HG02885 (cell line): Measurements from ENCODE around the gene TEAD4.

Source experiments
- ATAC-seq: cut with Tn5 transposase; IDR thresholded peaks from one replicate; pipeline ENCODE4 v1.9.1; 2021; ENCODE audit warnings: mild to moderate bottlenecking; ENCODE audit not compliant: unreplicated experiment, poor library complexity

TEAD4 gene

DNA sequence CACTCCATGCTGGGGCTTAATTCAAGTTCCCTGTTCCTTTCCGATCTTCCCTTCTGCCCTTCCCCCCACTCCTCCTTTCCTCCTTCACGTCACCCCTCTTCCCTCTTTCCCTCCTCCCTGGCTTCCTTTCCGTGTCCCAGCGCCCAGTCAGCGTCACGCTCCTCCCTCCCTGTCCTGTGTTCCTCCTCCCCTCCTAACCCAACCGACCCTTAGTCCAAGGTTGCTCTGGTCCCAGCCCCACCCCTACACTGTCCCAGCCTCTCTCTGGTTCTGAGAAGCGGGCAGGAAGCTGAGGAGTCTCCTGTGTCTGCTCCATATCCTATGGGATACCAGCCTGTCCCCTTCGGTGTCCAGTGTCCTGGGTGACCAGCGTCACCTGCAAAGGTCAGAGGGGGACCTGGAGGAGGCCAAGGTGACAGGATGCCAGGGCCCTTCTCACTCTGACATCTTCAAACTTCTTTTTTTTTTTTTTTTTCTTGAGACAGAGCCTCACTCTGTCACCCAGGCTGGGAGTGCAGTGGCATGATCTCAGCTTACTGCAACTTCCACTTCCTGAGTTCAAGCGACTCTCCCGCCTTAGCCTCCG lies 61.7 kb downstream of the TEAD4 start:
- no peak for ATAC-seq

DNA sequence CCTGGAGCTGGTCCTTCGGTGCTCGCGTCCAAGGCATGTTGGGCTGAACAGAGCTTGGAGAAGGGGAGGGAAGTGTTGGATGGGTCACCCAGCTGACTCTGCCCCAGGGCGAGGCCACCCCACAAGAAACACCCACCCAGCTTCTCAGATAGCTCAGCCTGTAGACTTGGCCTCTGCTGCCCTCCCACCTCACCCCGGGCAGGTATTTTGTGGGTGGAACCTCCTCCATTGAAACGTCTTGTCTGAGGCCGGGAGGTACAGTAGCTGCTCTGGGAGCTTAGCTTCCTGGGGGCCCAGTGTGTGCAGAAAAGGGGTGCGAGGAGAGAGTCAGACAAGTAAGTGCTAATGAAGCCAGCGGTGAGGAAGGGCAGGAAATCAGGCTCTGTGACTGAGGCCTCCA lies 63.2 kb downstream of the TEAD4 start:
- ATAC-seq = no peak

DNA sequence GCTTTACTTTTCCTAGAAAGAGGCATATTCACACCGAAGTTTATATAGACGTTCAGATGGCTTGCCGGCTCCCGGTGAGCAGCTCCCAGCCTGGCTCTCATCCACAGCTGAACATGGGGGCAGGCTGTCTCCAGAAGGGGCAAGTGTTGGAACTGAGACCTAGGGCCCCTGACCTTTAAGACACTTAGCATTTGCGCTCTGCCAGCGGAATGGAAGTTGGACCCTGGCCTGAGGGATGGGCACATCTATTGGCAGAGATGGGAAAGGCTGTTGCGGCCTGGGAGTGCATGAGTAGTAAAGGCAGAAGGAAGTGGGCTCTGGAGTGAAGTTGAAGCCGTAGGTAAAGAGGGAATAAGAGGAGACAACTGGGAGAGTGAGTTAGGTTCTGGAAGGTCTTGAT lies 63.8 kb downstream of the TEAD4 start:
- ATAC-seq = no peak

DNA sequence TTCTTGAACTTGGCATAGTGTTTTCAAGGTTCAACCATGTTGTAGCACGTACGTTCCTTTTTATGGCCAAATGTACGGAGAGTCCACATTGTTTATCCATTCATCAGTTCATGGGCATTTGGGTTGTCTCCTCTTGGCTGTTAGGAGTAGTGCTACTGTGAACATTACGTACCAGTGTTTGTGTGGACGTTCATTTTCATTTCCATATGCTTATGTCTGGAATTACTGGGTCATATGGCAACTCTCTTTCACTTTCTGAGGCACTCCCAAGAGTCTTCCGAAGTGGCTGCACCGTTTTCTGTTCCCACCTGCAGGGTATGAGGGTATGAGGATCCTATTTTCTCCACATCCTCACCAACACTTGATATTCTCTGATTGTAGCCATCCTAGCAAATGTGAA lies 68.9 kb downstream of the TEAD4 start:
- no peak for ATAC-seq

DNA sequence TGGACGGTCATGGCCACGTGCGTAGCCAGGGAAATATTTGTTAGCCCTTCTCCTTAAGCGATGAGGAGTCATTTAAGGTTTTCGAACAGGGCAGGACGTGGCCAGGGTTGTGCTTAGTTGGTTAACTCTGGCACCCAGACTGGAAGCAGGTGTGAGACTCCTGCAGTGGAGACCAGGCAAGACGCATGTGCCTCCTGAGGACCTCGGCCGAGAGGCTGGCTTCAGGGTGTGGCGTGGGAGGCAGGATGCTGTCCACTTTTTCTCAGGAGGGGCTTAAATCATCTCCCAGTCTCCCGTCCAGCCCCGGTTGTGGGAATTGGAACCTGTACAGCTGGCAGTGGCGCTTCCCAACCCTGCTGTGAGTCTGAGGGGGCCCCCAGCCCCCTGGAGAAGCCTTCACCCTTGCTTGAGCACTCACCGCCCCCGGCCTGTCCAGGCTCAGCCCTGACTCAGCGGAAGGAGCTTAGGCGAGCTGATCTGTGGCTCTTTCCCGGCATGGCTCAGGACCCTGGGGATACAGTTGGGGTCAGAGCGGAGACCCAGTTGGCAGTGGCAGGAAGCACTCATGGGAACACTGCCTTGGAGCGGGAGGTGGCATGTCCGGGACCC lies 71.7 kb downstream of the TEAD4 start:
- no peak for ATAC-seq

DNA sequence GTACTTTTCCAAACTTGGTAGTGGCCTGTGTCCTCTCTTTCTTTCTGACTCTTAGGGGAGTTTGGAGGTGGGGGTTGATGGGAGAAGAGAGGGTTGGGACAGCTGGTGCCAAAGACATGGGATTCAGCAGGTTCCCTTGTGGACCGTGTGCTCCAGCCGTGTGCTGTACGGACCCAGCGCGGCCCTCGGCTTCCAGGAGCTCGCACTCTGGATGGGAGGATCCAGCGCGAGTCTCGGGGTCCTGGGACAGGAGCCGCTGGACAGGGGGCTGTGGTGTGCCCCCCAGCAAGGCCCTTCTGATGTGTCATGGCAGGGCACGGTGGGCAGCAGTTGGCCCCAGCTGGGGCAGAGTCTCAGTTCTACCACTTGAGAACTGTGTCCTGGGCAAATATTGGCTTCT lies 73.0 kb downstream of the TEAD4 start:
- no peak for ATAC-seq

DNA sequence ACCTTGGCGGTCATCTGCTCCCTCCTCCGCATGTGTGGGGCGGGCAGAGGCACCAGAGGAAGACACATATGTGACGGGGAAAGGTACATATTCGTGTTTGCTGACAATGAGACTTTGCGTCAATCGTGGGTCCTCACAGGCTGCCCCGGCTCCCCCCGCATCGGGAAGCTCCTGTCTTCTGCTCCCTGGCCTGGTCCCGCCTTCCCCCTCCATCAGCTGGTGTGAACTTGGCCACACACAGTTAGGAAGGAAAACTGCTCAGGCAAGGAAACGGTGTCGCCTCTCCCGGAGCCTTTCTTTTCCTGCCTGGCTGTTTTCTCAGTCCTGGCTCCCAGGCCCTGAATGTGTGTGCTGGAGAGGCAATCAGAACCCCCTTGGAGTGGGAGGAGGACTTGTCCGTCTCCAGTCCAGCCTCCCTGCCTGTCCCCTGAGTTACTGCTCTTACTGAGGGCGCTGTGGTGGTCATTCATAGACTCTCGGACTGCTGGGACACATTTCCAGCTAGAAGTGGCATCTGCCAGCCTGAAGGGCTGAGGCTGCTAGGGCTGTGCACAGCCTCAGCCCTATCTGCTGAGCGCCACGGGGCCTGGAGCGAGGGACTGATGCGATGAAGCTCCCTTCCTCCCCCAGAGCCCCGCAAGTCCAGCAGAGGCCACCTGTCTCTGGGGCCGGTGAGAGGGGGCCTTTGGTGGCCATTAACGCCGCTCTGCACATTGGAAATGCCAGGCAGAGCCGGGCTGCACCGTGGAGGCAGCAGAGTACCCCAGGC lies 73.8 kb downstream of the TEAD4 start:
- no peak for ATAC-seq

DNA sequence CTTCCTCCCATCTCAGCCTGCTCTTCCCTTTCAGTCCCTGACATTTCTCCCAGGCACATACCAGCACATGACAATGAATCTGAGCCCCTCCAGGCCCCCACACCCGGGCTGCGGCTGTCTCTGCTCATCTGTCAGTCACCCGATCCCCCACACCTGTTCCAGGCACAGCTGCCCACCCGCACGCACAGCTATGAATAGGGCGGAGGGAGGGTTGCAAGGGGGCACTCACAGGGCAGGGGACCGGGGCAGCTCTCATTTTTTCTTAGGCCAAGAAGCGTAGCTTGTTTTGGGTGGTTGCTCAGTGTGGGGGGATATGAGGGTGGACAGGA lies 74.3 kb downstream of the TEAD4 start:
- ATAC-seq = no peak

DNA sequence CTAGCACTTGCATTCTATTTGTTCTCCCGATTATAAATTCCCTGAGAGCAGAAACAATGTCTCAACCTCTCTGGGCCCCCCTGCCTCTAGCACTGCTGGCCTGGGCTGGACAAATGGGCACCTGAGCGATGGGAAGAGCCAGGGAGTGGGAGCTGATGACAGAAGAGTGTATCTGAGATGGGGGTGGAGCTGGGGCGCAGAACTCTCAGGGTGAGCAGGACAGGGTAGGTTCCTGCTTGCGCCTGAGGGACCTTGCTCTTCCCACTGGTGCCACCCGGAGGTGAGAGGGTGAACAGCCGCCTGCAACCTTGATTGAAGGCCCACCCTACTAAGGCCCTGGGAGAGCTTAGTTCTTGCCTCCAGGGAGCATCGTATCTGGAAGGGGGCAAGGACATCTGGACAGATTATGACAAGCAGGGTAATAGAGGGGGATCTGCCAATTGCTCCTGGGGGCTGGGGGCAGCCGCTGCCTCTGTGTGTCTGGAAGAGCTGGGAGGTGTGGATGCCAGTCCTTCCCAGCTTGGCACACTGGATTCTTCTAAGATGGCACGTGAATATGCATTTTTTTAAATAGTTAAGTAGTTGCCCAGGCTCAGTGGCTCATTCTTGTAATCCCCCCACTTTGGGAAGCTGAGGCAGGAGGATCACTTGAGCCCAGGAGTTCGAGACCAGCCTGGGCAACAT lies 75.0 kb downstream of the TEAD4 start:
- peak; percentile 63 for ATAC-seq

DNA sequence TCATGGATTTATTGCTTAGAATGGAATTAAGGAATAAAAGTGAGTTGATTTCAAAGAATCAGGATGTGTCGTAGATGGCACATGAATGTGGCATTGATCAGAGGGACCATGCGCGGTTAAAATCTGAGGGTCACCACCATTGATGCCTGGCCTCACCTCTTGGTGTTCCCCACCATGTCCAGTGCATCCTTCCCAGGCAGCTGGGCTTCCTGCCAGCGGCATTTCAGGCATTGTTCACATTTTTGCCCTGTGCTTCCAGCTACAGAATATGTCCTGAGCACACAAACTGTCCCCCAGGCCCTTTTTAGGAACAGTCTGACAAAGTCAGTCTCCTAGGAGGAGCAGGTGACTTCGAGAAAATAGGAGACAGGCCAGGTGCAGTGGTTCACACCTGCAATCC lies 76.0 kb downstream of the TEAD4 start:
- no peak for ATAC-seq

DNA sequence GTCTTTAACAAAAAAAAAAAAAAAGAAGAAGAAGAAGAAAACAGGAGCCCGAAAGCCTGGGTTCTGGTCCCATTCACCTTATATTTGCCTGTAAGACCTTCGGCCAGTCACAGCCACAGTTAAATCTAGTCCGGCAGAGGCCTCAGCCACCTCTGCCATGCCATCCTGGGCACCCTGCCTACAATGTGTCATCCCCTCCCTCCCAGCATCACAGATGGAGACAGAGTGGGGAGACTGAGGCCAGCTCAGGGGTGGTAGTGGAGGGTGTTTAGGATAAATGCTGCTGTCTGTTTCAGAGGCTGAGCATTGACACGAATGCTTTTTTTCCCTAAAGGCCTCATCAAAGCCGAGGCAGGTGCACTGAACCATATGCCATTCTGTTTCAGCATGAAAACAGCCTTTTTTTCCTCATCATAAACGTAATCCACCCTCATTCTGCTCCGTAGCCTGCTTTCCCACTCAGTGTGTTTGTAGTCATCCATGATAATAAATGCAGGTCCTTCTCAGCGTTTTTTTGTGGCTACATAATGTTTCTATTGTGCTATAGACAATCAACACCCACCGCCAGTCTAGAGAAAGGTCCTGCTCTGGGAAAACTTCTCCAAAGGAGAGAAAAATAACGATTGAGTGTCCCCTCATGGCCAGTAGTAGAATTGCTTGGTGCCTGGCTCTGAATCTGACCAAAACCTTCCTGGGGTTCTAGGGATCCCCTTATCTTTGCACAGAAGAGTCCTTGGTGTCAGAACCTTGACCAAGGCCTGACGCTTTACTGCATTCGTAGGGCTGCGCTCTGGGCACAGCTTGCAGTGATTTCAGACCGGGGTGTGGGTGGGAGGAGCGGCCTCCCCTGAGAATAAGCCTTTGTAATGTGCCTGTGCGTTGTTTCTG lies 76.9 kb downstream of the TEAD4 start:
- ATAC-seq = no peak

DNA sequence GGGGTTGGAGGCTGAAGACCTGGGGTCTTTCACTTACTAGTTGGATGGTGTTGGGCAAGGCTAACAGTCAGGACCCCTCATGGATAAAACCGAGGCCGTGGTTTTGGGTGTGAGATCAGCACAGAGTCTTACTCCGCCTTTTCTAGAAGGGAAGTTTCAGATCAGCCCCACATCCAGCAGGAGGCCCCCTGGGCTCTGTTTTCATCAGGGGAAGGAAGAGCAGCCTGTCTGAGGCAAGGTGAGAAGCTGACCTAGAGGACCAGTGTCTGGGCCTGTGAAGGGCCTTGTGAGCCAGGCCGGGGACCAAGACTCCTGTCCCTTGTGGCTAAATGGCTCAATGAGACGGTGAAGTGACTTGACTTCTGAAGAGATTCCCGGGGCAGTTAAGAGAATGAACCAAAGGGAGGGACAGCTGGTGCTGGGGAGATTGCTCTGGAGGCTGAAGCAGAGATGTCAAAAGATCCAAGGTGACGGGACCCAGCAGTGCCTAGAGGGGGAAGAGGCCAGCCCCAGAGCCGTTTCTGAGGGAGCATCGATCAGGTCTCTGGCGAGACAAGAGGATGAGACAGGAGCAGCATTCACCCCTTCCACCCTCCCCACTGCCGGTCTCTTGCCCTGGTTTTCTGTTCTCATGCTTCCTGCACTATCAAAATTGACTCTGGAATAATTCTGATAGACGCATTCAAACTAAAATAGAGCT lies 77.9 kb downstream of the TEAD4 start:
- ATAC-seq = no peak

DNA sequence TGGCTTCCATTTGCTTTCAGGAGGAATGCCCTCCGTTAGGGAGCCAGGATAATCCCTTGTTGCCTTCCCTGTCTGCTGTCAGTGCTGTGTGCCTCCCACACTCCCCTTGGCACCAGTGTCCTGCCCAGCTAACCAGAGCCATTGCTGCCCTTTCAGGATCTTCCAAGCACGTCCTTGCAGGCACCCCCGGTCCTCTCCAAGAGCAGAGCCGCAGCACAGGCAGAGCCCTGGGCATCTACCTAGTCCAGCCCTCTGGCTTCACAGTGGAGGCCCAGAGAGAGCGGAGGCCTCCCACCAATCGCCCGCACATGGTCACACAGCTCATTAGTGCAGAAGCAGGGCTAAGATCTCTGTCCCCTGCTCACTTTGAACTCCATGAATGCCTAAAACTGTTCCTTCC lies 79.0 kb downstream of the TEAD4 start:
- no peak for ATAC-seq

DNA sequence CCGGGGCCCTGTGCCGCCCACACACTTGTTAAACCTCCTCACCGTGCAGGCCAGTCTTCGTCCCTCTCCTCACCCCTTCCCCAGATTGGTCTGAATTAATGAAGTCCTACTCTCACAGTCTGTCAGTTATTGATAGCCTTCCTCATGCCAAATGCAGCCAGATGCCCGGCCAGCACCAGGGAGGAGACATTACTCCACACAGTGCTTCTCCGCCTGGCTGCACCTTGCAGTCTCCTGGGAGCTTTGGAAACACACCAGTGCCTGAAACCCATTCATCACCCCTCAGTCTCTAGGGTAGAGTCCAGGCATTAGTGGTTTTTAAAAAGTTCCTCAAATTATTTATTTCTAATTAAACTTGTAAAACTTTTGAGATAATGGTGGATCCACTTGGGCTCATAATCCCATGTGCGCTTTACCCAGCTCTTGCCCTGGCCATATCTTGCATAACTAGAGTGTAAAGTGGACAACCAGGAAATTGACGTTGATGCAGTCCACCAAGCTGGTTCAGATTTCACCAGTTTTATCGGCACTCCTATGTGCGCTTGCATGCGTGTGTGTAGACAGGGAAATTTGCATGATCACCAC lies 79.8 kb downstream of the TEAD4 start:
- ATAC-seq = no peak

DNA sequence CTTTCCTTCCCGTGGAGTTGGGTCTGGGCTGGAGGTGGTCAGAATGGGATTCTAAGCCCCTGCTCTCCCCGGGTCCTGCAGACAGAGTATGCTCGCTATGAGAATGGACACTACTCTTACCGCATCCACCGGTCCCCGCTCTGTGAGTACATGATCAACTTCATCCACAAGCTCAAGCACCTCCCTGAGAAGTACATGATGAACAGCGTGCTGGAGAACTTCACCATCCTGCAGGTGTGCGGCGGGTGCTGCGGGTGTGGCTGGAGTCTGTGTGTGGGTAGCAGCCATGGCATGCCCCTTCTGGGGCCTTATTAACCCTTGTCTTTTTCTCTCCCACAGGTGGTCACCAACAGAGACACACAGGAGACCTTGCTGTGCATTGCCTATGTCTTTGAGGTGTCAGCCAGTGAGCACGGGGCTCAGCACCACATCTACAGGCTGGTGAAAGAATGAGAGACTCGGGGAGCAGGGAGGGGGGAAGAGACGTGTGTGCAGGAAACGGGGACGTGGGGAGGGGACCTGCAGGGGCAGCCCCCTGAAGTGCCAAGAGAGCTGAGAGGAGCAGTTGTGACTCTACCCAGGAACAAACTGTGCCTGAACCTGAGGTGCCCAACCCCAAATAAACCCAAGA lies 80.9 kb downstream of the TEAD4 start:
- ATAC-seq = no peak

DNA sequence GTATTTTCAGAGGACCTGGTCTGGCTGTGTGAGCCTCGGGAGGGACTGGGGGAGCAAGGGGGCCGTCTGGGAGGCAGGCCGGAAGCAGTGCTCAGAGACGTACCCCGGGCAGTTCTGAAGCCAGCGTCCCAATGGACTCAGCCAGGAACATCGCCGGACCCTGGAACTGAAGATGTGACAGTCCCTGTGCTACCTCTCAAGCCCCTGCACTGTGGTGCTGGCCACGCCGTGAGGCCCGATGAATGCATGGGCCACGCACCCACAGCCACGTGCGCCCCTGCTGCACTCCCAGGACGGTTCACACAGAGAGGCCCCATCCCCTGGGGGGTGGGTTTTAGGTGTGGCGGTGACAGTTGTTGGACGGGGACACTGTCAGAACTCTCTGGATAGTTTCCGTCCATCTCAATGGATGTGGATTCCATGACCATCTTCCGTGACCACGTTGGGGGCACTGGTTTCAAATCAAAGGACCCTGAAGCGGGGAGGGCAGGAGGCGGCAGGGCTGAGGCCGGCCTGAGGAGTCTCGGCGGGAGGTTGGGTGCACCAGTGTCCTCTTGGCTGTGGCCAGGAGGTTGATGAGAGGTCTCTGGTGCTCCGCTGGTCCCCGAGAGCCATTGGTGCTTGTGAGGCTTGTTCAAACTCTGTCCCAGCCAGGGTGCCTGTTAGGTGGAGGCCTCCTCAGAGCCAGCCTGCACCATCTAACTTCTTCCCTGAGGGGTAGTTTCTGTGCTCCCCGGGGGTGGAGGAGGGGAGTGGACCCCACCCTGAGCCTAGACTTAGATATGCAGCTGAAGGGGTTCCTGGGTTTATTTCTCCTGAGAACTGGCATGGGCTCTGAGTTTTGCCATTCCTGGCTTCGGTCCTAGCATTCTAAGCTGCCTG lies 81.7 kb downstream of the TEAD4 start:
- no peak for ATAC-seq

DNA sequence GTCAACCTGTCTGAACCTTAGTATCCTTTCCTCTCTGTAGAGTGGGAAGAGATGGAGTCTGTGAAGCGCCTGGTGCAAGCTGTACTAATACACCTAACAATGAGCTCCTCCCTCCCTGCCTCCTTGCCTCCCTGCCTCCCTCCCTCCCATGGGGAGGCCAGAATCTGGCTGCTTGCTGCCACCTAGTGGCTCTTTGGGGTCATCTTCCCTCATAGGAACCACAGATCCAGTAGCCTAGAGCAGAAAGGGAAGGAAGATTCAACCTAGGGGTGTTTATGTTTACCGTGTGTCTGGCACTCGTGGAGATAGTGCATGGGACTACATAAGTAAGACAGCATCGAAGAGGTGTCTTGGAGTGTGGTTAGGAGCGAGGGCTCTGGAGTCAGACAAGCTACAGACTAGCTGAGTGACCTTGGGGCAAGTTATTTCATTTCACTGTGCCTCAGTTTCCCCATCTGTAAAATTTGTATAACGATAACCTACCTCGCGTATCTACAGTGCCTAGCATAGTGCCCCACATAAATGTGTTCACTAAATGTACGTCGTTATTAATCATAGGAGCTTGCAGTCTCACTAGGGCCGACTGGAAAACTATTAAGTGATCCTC lies 82.5 kb downstream of the TEAD4 start:
- no peak for ATAC-seq

DNA sequence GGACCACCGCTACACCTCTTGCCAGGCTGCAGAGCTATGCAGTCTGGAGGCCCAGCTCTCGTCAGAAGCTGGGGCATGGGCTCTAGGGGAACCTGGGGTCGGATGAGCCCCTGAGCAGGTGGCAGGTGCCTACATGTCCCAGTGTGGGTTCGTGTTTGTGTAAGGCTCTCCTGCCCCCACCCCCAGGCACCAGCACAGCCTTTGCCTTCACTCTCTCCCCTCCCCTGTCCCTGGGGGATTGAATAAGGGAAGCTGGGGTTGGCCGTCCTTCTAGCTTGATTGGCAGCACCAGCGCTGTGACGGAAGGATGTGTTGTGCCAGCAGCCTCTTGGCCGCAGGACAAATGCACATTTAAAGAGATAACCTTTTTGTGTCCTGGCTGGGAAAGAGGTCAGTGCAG lies 83.2 kb downstream of the TEAD4 start:
- no peak for ATAC-seq
